Stimulated activated CD4-positive, alpha-beta T cell treated with anti-CD3 and anti-CD28 coated beads, Interleukin-4, amount 100 ng/mL, for 4 hours (primary cell): Measurements from ENCODE around the gene ARHGAP15.

ENCODE experiments used
- DNase-seq, 2 experiments: peaks; one replicate each; pipeline ENCODE4 v3.0.0-alpha.2; 2020

Gene ARHGAP15

DNA sequence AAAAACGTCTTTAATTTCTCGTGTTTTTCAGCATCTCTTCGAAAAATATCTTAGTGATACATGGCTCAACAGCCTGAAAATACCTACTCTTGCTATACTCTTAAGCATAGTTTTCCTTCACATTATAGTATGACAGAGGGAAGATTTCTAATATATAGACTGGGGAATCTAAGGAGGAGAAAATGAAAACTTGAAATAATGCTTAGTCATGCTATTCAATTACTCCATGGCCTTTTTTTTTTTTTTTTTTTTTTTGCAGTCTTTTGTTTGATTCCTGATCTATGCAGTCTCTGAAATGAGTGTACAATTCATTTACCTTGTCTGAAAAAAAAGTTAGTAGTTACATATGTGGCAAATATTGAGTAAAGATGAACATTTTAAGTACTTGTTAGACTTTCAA is 337.8 kb downstream of the ARHGAP15 start:
- no peak for DNase-seq

DNA sequence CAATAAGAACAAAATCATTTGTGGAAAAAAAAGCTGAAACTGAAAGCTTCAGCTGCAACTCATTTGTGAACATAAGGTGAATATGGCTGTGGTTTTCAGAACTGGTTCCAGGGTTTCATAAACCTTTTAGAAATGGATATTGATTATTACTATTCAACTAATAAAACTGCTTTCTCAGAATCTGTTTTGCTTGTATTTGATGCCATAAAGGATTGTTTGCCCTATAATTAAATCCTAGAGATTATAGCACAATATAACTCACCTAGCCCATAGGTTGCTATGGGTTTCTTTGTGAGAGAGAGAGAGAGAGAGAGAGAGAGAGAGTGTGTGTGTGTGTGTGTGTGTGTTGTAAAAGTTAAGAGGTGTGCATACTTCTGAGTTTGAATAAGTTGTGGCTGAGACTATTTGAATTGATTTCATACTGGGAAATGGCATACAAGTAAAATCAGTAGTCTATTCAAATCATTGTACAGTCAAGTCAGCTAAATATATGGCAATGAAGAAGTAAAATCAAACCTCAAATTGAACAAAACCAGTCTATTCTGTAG is 339.2 kb downstream of the ARHGAP15 start:
- no peak for DNase-seq

DNA sequence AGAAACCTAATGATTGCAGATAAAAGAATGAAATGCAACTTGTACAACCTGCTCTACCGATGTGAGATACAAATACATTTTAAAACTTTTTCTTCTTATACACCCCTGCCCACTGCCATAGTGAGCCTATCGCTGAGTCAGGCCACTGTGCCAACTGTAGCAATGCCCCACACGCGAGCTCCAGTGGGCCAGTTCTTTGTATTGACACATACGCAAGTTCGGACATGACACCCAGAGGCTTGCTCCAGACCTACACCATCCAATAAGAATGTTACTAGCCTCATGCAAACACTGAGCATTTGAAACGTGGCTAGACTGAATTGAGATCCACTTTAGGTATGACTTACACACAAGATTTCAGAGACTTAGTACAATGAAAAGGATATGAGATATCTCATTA is 340.1 kb downstream of the ARHGAP15 start:
- DNase-seq, result no peak

DNA sequence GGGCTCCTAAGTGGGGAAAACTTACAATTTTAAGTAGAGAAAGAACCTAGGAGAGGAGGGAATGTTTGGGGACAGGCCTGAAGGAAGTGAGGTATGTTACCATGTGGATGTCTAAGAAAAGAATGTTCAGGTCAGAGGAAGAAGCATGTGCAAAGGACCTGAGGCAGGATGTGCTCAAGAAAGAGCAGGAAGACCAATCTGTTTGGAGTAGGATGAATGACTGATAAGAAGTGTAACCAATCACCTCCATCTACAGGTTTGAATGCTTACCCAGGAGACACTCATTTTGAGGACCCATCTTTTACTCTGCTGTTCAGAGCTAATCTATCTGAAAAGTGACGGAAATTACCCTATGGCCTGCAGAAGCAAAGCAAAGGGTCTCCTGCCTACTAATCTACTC is 342.3 kb downstream of the ARHGAP15 start:
- no peak for DNase-seq

DNA sequence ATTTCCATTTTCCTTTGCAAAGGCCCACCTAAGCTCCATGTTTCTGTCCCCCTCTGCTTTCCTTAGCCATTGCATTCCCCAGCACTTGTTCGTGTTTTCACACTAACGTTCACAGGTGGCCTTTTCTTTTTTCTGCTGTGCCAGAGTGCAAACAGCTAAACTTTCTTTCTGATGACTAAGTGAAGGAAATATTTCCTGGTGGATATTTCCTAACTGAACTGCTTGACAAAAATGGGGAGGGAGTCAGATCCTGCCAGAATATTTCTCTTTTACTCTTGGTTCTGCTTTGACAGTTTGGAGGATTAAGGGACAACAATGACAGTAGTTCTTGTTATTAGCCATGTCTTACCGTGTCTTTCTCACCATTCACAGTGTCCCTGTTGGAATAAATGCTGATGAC is 344.0 kb downstream of the ARHGAP15 start:
- no peak for DNase-seq

DNA sequence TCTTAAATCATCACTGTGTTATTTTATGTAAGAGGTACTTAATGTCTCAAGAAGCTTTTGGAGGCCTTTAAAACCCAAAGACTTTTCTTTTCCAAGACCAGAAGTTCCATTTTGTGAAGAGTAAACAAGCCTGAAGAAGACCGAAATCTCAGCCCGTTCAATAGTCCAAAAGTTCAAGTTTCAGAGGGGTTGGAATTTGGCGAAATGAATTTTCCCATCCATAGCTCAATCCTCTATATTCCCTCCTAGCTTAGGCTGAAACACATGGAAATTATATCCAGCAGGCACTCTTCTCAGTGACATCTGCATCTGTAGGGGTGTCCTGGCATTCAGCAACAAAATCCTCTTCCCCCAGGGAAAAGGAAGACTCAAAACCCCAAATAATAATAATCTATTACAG is 344.6 kb downstream of the ARHGAP15 start:
- no peak for DNase-seq

DNA sequence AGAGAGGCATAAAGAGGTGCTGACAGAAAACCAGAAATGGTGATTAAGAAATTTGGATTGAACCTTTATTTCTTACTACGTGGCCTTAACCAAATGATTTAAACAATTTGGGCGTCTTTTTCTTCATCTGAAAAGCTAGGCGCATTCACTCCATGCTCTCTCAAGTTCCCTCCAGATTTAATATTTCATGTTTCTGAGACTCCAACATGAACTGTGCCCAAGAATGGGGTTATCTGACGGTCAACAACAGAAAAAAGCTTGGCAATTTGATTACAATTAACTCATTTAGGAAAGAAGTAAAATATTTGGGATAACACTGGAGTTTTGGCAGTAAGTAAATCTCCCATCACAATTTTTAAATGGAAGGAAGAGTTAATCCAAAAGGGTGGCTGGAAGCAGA is 345.4 kb downstream of the ARHGAP15 start:
- no peak for DNase-seq

DNA sequence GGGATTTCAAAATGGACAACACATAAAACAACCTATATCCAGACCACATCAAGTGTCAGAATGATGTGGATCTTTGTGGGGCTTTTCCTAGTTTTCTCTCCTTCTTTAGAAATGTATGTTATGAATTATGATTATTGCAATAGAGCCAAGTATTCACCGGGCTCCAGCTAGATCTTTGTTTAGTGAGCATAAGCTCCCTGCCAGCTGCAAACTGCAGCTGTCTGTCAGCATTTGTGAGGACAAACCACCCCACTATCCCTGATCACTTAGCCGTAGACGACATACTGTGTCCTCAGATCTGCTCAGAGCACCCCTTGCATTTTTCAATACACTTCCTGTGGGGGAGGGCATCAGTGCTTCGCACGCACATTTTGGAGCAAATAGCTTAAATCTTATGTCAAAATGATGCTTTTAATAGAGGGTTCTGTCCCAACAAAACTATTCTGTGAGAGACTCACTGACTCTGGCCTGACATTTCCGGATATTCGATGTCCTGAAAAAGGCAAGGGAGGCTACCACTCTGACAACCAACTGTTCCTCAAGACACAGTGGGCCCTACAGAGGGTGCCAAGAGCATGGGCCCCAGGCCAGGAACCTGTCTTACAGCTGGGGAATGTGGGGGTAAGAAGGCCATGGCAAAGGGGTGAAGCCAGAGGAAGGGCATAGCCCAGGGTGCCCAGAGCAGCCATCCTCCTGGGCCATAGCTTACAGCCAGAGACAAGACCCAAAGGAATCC is 346.0 kb downstream of the ARHGAP15 start:
- DNase-seq, result no peak

DNA sequence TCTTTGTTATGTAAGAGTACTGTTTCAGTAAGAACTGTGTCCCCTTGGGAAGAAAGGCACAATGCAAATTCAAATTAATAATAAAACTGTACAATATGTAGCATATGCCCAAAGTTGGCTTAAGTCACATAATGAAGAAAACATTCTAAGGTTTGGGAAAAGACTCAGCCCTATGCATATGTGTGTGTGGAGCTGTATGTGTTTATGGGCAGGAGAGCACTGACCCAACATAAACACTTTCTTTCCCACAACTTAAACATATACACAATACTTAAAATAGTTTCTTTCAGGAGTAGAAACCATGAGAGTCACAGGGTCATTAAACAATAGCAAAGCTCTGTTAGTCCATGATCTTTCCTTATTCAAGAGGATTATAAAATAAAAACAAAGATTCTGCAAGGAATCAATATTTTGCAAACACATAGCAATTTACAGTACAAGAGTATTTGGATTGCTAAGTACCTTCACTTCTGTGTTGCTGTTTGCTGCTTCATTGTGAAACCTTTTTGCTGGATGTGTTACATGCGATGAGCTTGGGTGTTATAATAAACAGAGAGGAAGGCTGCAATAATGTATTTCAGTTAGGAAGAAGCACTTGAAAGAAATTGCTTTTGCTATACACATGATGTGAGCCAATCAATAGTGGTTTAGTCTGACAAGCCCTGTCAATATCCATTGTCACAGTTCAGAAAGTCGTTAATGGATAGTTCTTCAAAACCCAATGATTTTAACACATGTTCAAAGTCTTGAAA is 347.3 kb downstream of the ARHGAP15 start:
- no peak for DNase-seq

DNA sequence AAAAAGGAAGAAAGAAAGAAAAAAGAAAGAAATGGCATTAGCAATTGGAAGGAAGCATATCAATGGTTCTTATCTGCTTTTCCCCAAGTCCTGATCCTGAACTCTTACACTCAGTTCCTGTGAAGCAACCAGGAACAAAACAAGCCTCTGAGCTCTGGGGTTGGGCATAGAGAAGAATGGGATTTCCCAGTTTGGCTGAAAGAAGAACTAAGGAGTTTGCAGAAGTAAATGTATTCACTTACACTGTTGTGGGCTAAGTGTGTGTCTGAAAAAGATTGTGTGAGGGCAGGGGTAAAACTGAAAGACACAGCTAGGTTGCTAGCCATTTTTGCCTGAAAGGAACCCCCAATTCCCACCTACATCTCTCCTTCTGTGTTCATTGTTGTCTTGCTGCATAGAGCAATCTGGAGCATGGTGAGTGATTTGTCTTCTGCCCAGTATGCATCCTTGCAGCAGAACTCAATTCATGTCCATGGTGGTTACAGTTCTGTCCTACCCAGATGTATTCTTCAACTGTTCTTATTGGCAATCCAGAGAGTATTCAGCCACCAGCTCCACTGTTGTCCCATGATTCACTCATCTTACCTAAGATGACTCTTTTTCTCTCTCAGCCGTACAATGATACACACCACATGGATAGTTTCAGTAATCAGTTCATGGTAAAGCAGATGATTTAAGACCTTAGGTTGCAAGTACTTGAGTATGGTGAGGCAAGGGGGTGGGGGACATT is 348.7 kb downstream of the ARHGAP15 start:
- no peak for DNase-seq

DNA sequence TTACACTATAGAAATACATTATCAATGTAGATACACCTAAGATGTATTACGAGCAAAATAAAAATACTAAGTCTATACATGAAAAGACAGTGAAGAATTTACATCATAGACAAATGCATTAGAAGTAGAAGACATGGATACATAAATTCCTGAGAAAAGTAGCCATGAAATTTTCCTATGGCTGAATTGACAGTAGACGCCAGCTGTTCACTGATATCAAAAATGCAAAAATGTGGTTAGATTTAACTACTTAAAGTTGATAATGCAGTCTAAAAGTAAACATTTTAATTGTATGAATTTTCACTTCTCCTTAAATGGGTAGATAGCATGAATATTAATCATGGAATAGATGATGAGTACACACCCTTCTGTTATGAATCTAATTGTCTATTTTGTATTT is 350.9 kb downstream of the ARHGAP15 start:
- DNase-seq, result no peak

DNA sequence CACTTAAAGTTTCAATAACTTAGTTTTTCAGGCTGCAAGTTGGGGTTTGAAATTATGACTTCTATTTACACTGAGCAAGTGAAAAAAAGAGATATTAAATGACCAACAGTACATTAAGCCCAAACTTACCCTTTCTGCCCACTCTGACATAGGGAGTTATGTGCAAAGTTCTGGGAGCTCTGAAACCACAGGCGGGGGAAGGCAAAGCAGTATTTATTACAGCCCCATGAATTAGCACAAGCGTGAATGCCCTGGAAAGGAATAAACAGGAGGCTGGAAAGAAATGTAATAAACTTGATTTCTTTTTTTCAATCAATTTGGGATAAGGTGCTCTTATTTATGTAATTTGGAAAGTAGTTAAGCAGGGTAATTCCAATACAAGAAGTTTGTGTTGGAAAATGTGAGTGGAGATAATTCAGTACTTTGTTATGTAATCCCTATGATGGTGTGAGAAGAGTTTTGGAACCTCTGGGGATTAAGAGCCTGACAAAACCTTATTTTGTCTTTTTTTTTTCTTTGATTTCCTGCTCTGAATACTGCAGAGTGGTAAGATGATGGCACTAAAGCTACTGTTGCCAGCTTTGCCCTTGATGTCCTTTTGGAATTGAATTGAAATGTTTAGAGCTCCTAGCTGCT is 351.5 kb downstream of the ARHGAP15 start:
- no peak for DNase-seq

DNA sequence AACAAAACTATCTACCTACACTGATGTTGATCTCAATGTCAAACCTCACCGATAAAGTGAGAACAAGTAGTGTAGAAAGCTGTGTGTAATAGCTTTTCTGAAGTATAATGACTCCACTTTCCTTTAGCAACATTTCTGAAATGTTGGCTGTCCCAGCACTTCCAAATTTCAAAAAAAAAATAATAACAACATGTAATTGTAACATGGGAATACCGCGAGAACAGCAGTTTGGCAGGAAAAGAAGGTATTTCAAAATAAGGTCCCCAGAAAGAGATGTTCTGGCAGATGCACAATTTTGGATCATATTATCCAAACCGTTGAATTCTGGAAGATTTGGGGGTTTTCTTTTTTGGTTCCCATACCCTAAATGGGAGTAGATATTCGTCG is 352.0 kb downstream of the ARHGAP15 start:
- no peak for DNase-seq

DNA sequence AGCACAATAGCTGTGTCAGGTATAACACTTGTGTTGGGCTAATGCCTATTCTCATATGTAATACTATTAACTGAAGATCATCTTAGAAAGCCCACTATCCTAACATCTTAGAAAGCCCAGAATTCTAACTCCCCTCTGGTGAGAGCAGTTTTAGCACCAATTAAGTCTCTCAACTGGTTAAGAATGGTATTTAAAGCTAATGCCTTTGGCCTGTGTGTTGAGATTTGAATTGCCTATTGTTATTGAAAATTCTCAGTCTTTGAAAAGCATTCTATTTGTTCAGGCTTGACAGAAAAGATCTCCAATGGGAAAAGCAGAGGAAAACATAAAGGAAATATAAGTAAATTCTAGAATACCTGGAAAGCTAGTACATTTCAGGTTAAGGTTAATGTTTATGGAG is 352.5 kb downstream of the ARHGAP15 start:
- no peak for DNase-seq

DNA sequence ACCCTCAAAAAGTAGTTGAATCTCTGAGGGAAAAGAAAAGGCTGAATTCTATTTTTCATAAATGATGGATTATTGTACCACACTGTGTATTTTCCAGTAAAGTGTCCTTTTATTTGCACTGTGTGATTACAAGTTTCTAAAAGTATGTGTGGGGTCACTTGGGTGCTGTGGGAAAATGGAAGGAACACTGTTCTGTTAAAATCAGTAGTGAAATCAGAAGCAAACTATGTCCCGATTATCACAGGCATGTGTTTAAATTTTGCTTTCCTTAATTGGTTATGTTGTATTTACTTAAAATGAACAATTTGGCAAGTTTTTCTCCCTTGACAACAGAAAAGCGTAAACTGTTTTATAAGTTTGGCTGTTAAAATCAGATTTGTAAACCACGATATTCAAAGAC is 353.1 kb downstream of the ARHGAP15 start:
- no peak for DNase-seq

DNA sequence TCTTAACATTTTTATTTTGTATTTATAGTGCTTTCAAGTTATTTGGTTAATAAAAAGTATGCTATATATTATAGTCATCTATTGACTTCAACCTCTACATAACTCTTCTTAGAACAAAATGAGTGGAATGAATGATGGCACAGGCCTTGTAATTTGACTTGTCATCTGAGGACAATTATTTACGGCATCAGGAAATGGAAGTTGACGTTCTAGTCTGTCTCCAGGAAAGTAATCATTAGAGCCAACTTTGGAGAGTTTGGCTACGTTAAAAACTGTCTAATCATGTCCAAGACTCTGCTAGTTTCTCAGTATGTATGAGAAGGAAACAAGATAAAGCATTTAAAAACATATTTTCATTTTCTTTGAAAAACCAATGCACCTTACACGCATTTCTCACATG is 353.6 kb downstream of the ARHGAP15 start:
- DNase-seq, result no peak

DNA sequence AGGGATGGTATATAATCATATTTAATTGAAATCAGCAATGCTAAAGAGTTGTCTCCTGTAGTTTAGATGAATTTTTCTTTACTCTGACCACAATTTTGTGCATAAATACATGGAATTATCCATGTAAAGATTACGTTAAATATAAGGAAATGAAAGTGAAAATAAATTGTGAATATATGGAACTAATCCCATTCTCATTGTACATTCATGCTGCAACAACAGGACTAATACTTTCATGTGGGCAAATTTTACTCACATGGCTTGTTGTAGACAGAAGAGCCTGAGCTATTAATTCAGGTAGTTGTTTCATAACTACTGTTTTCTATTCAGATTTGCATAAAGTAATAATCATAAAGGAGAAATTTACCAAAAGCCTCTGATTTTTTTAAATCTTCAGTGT is 357.8 kb downstream of the ARHGAP15 start:
- no peak for DNase-seq

DNA sequence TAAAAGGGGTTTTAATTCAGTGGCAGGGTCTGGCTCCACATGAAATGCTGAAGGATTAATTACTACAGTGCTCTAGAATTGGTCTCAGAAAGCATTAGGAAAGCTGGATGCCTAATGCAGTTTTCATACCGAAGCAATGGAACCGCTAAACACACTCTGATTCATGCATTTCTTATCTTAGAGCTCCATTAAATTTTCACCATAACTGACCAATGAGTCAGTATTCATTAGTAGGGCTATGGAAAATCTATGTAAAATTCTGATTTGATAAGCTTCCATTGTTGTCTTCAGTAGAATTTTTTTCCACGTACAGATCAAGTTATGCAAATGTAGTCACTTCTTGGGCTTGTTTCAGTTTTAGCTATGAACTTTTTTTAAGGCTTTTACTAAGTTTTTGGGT is 359.9 kb downstream of the ARHGAP15 start:
- no peak for DNase-seq

DNA sequence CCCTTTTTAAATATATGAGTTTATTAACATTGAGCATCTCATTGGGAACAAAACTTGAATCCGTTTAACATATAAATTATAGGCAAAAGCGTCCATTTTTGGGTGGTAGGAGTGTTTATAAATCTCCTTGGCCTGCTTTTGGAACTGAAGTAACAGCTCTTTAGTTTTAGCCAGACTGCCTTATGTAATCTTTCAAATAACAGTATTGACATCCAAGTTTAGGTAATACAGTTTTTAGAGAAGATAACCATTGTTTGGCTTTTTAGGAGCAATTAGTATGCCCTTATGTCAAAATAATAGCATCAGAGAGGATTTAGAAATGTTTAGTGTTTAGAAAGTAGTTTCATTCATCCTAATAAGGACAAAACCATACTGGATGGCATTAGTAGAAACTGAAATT is 361.9 kb downstream of the ARHGAP15 start:
- DNase-seq, result no peak

DNA sequence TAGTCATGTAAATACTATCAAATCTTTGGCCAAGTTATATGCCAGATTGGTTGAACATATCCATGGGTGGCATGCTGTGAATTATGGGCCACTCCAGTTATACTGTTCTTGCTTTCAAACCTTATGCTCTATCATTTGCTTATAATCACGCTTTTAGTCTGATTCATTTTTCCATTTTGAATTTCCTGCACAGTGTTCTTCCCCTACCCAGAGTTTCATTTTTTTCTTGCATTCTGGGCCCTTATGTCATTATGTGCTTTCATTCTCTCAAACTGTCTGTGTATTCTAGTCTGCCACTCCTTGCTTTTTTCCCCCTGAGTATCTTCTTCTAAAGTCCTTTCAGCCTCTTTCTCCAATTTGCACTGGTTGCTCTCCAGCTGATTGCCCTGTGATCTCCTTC is 364.1 kb downstream of the ARHGAP15 start:
- no peak for DNase-seq

DNA sequence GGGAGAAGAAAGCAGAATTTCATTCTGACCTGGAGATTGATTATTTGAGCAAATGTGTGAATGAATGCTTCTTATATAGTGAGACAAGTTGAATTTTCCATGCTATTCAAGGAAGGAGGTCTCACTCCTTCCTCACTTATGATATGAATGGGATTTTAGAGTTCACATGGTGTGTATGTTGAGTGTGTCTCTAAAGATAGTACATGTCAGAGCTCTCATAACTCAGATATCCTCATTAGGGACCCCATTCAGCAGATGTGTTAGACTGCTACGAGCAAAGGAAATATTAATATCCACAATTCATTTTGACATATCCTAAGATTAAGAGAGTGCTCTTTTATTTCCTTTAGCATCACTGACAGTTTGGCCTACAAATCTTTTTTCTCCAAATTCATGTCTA is 368.5 kb downstream of the ARHGAP15 start:
- no peak for DNase-seq

DNA sequence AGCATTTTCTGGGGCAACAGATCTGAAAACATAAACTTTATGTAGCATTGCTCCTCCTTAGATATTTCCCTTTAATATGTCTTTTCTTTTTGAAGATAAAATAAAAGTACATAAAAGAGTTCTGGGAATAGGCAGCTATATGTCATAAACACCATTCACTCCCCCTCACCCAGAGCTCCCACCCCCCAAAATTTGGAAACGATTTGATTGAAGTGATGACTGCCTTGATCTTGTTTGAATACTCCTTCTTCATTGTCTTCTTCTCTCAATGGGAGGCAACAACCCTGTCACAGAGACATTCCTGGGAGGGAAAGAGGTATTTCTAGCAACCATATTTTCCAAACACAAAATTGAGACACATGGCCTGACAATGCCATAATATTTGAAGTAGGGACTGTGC is 369.3 kb downstream of the ARHGAP15 start:
- no peak for DNase-seq

DNA sequence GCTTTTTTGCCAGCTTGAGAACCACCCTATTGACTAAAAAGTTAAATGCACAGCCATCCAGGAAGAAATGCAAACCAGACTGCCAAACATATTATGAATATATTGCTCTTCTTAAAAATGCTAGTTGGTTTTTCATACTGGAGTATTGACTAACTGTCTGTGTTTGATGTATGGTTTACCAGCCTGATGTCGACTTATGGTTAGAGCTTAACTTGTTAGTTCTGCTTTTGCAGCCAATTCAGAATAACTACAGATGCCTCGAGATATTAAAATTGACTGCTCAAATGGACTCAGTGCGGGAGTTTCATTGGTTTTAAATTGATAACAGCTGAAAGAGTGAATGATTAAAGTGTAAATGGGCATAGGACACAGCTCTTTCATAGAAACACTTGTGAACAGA is 369.8 kb downstream of the ARHGAP15 start:
- no peak for DNase-seq
